Measurements from ENCODE around the gene CHL1.

DNA sequence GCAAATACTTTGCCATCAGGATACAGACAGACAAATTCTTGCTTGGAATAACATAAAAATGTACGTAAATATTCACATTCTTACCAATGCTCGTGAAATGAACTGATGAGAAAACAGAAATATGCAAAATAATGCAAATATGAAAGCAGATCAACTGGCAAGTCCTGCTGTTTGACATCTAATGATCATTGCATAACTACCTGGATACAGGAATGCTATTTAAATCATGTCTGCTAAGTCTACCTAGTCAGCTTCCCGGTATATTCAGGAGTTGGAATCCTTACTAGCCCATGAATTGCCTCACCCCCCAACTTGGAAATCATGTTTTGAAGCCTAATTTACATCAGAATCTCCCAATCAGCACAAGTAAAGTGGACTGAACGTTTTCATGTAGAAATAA is 230.6 kb downstream of the CHL1 start:
- TF ChIP-seq, protein P1, sequence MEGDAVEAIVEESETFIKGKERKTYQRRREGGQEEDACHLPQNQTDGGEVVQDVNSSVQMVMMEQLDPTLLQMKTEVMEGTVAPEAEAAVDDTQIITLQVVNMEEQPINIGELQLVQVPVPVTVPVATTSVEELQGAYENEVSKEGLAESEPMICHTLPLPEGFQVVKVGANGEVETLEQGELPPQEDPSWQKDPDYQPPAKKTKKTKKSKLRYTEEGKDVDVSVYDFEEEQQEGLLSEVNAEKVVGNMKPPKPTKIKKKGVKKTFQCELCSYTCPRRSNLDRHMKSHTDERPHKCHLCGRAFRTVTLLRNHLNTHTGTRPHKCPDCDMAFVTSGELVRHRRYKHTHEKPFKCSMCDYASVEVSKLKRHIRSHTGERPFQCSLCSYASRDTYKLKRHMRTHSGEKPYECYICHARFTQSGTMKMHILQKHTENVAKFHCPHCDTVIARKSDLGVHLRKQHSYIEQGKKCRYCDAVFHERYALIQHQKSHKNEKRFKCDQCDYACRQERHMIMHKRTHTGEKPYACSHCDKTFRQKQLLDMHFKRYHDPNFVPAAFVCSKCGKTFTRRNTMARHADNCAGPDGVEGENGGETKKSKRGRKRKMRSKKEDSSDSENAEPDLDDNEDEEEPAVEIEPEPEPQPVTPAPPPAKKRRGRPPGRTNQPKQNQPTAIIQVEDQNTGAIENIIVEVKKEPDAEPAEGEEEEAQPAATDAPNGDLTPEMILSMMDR (IDR thresholded peaks at IDR 0.05; ENCODE audit: low read depth, low read length, poor library complexity, severe bottlenecking): no peak
- TF ChIP-seq EZH2phosphoT487 (IDR thresholded peaks at IDR 0.05; ENCODE audit: borderline replicate concordance, low read length): no peak
